H1 (cell line): Measurements from ENCODE around the gene UNC5B. TPM values are rescaled to one million over a fixed set of nuclear protein-coding genes. Genes with fewer than 3 reads are reported as not detected.
A peak's percentile ranks its signal among the peaks of the same experiment; 100 is the strongest.

Experiments
- CTCF ChIA-PET: fragments of 300-600 bp; sonication (Branson Sonifier 250); formaldehyde crosslinking; loops from one replicate; lab custom pipeline; 2021; ENCODE audit not compliant: partially characterized antibody; lab: Charles Lee
- POLR2A ChIA-PET: fragments of 300-600 bp; sonication (Branson Sonifier 250); formaldehyde crosslinking; loops from one replicate; lab custom pipeline; 2021; ENCODE audit warnings: inconsistent platforms; ENCODE audit not compliant: partially characterized antibody; lab: Charles Lee
- DNase-seq, 2 experiments: peaks; one replicate each; pipeline versions ENCODE4 v3.0.0 to v3.0.0-alpha.2; 2010 to 2022; ENCODE audit warnings: low spot score in 2 of 2, low read depth in 1 of 2, mixed read lengths in 1 of 2
- FAIRE-seq: peaks from 2 replicates; lab custom pipeline; 2011; peaks lifted over from hg19 to GRCh38; lab: Jason Lieb, UNC
- H2AFZ ChIP-seq: 2 replicates; pipeline ENCODE4 v1.8.1; 2012; ENCODE audit warnings: low read length, inconsistent platforms
- H2AK5ac ChIP-seq: 2 replicates; pipeline ENCODE4 v1.6.1; 2013; ENCODE audit warnings: low read depth, low read length
- H2BK120ac ChIP-seq: replicated peaks from 2 replicates; pipeline ENCODE3; 2013; ENCODE audit warnings: low read depth, low read length, inconsistent platforms
- H2BK12ac ChIP-seq: 2 replicates; pipeline ENCODE4 v1.6.1; 2013; ENCODE audit warnings: low read depth, low read length
- H2BK15ac ChIP-seq: 2 replicates; pipeline ENCODE4 v1.6.1; 2013; ENCODE audit warnings: low read length
- H2BK20ac ChIP-seq: 2 replicates; pipeline ENCODE4 v1.6.1; 2013; ENCODE audit warnings: low read length
- H2BK5ac ChIP-seq: 2 replicates; pipeline ENCODE4 v1.6.1; 2013; ENCODE audit warnings: low read depth, low read length
- H3K14ac ChIP-seq: 2 replicates; pipeline ENCODE4 v1.6.1; 2013; ENCODE audit warnings: inconsistent platforms; ENCODE audit not compliant: insufficient read length
- H3K18ac ChIP-seq: 2 replicates; pipeline ENCODE4 v1.6.1; 2013; ENCODE audit warnings: low read length; ENCODE audit errors: extremely low read depth
- H3K23ac ChIP-seq: 2 replicates; pipeline ENCODE4 v1.6.1; 2013; ENCODE audit warnings: inconsistent platforms; ENCODE audit not compliant: insufficient read length
- H3K23me2 ChIP-seq: 2 replicates; pipeline ENCODE4 v1.6.1; 2013; ENCODE audit warnings: low read depth, low read length
- H3K27ac ChIP-seq: 2 replicates; pipeline ENCODE4 v1.6.1; 2011; ENCODE audit warnings: low read depth, low read length, inconsistent platforms
- H3K27me3 ChIP-seq, 4 experiments: replicated peaks in 1 of 4; 1 replicate in 1 of 4; 2 replicates in 3 of 4; pipeline versions ENCODE4 v1.6.1 to v1.8.1; 2011 to 2013; ENCODE audit warnings: low read length in 3 of 4, mild to moderate bottlenecking in 3 of 4, inconsistent platforms in 2 of 4, mixed read lengths in 2 of 4, moderate library complexity in 1 of 4; ENCODE audit not compliant: control insufficient read depth in 3 of 4, insufficient read depth in 3 of 4; ENCODE audit errors: extremely low read depth in 1 of 4
- H3K36me3 ChIP-seq, 4 experiments: 2 replicates each; pipeline versions ENCODE4 v1.6.1 to v1.8.1; 2011 to 2013; ENCODE audit warnings: mild to moderate bottlenecking in 4 of 4, low read length in 3 of 4, moderate library complexity in 2 of 4, control low read depth in 1 of 4, inconsistent platforms in 1 of 4; ENCODE audit not compliant: insufficient read depth in 4 of 4, control insufficient read depth in 2 of 4
- H3K4ac ChIP-seq: replicated peaks from 2 replicates; pipeline ENCODE3; 2013; ENCODE audit warnings: low read length, low read depth, mixed read lengths, inconsistent platforms; ENCODE audit not compliant: insufficient read length
- H3K4me1 ChIP-seq, 4 experiments: replicated peaks in 1 of 4; 1 replicate in 1 of 4; 2 replicates in 3 of 4; pipeline versions ENCODE4 v1.6.1 to v1.8.1; 2011 to 2013; ENCODE audit warnings: low read length in 3 of 4, inconsistent platforms in 2 of 4, mixed read lengths in 1 of 4; ENCODE audit not compliant: insufficient read depth in 4 of 4, control insufficient read depth in 3 of 4
- H3K4me2 ChIP-seq, 2 experiments: 2 replicates each; pipeline versions ENCODE4 v1.6.1 to v1.8.1; 2011 to 2013; ENCODE audit warnings: low read depth in 2 of 2, low read length in 2 of 2, control low read depth in 1 of 2, inconsistent platforms in 1 of 2, mild to moderate bottlenecking in 1 of 2; ENCODE audit not compliant: insufficient read depth in 1 of 2
- H3K4me3 ChIP-seq, 4 experiments: fragments of 200-600, 300-600 bp in 1 of 4; sonication (generic), shearing (Covaris generic), sonication (Bioruptor Twin) in 1 of 4; 2 replicates each; pipeline versions ENCODE4 v1.5.1 to v1.8.1; 2011 to 2016; ENCODE audit warnings: low read length in 4 of 4, low read depth in 3 of 4, control low read depth in 2 of 4, inconsistent platforms in 2 of 4, mild to moderate bottlenecking in 2 of 4, mixed read lengths in 1 of 4, moderate library complexity in 1 of 4; ENCODE audit not compliant: insufficient read depth in 2 of 4; ENCODE audit errors: extremely low read depth in 1 of 4
- H3K56ac ChIP-seq: replicated peaks from 2 replicates; pipeline ENCODE3; 2013; ENCODE audit warnings: low read depth, mild to moderate bottlenecking, mixed read lengths, low read length, inconsistent platforms; ENCODE audit not compliant: insufficient read length
- H3K79me1 ChIP-seq: 2 replicates; pipeline ENCODE4 v1.6.1; 2013; ENCODE audit warnings: low read depth, low read length, control low read depth
- H3K79me2 ChIP-seq, 2 experiments: 2 replicates each; pipeline versions ENCODE4 v1.6.1 to v1.8.1; 2012 to 2013; ENCODE audit warnings: low read length in 2 of 2, mild to moderate bottlenecking in 2 of 2, inconsistent platforms in 1 of 2; ENCODE audit not compliant: insufficient read depth in 2 of 2, control insufficient read depth in 1 of 2
- H3K9ac ChIP-seq, 4 experiments: replicated peaks in 1 of 4; 1 replicate in 1 of 4; 2 replicates in 3 of 4; pipeline versions ENCODE4 v1.6.1 to v1.8.1; 2011 to 2013; ENCODE audit warnings: low read depth in 3 of 4, low read length in 3 of 4, control low read depth in 2 of 4, mild to moderate bottlenecking in 2 of 4, moderate library complexity in 2 of 4, inconsistent platforms in 1 of 4; ENCODE audit errors: extremely low read depth in 1 of 4
- H3K9me3 ChIP-seq, 2 experiments: 2 replicates each; pipeline versions ENCODE4 v1.6.1 to v1.8.1; 2012 to 2013; ENCODE audit warnings: mild to moderate bottlenecking in 2 of 2, moderate library complexity in 2 of 2, control low read depth in 1 of 2, inconsistent platforms in 1 of 2, low read depth in 1 of 2, low read length in 1 of 2, mixed read lengths in 1 of 2; ENCODE audit not compliant: insufficient read depth in 2 of 2
- H4K20me1 ChIP-seq, 2 experiments: replicated peaks in 1 of 2; 2 replicates each; pipeline versions ENCODE3 to v1.8.1; 2011 to 2013; ENCODE audit warnings: inconsistent platforms in 2 of 2, low read length in 2 of 2, mild to moderate bottlenecking in 1 of 2; ENCODE audit not compliant: insufficient read depth in 2 of 2, control insufficient read depth in 1 of 2
- H4K5ac ChIP-seq: 2 replicates; pipeline ENCODE4 v1.6.1; 2013; ENCODE audit warnings: low read length, low read depth, mixed read lengths, inconsistent platforms; ENCODE audit not compliant: insufficient read length
- H4K8ac ChIP-seq: 2 replicates; pipeline ENCODE4 v1.8.0; 2013; ENCODE audit warnings: mild to moderate bottlenecking, moderate library complexity, low read length, inconsistent platforms; ENCODE audit not compliant: insufficient read depth; ENCODE audit errors: extremely low read depth
- H4K91ac ChIP-seq: replicated peaks from 2 replicates; pipeline ENCODE3; 2013; ENCODE audit warnings: low read length, mixed read lengths, inconsistent platforms; ENCODE audit not compliant: insufficient read length
- ATF3 ChIP-seq: IDR thresholded peaks from 2 replicates; pipeline ENCODE4 v1.6.1; 2011; ENCODE audit warnings: low read depth, mild to moderate bottlenecking, low read length; ENCODE audit not compliant: insufficient read depth
- BRCA1 ChIP-seq: IDR thresholded peaks from 2 replicates; pipeline ENCODE4 v1.6.1; 2012; ENCODE audit warnings: low read depth, low read length, improper control_type of control experiment
- CBX5 ChIP-seq: fragments of 300-800, 300-1000 bp; sonication (generic); IDR thresholded peaks from 2 replicates; pipeline ENCODE4 v1.7.1; 2016; ENCODE audit warnings: antibody characterized with exemption, low read length, low read depth
- EP300 ChIP-seq, 2 experiments: IDR thresholded peaks; 1 replicate in 1 of 2; 2 replicates in 1 of 2; pipeline ENCODE4 v1.6.1; 2011 to 2012; ENCODE audit warnings: low read depth in 2 of 2, low read length in 2 of 2, mild to moderate bottlenecking in 2 of 2, borderline replicate concordance in 1 of 2, inconsistent platforms in 1 of 2, moderate library complexity in 1 of 2
- HDAC2 ChIP-seq, 2 experiments: fragments of 300-600 bp in 1 of 2; sonication (generic) in 1 of 2; IDR thresholded peaks; 2 replicates each; pipeline ENCODE4 v1.6.1; 2011 to 2012; ENCODE audit warnings: low read depth in 2 of 2, low read length in 2 of 2, mild to moderate bottlenecking in 2 of 2, moderate library complexity in 2 of 2, borderline replicate concordance in 1 of 2, inconsistent platforms in 1 of 2
- HDAC6 ChIP-seq: IDR thresholded peaks from one replicate; pipeline ENCODE4 v1.7.1; 2012; ENCODE audit warnings: low read depth, mild to moderate bottlenecking, inconsistent platforms, low read length, moderate library complexity
- MAFK ChIP-seq: IDR thresholded peaks from 2 replicates; pipeline ENCODE4 v1.6.1; 2012; ENCODE audit warnings: low read depth, mild to moderate bottlenecking, improper control_type of control experiment, low read length
- NANOG ChIP-seq: IDR thresholded peaks from 2 replicates; pipeline ENCODE4 v1.6.1; 2011; ENCODE audit warnings: low read length, low read depth, mild to moderate bottlenecking, inconsistent platforms; ENCODE audit not compliant: insufficient read depth, poor library complexity, severe bottlenecking
- PHF8 ChIP-seq: fragments of 200-600 bp; sonication (generic); conservative IDR thresholded peaks from 2 replicates; pipeline ENCODE4 v1.7.1; 2012; ENCODE audit warnings: low read depth, mild to moderate bottlenecking, inconsistent platforms, low read length, moderate library complexity
- RFX5 ChIP-seq: IDR thresholded peaks from 2 replicates; pipeline ENCODE4 v1.6.1; 2011; ENCODE audit warnings: low read depth, low read length, improper control_type of control experiment, borderline replicate concordance
- TAF1 ChIP-seq: IDR thresholded peaks from 2 replicates; pipeline ENCODE4 v1.6.1; 2011; ENCODE audit warnings: mild to moderate bottlenecking, low read depth, low read length
- ZNF274 ChIP-seq: IDR thresholded peaks from 2 replicates; pipeline ENCODE4 v1.7.0; 2012; ENCODE audit warnings: low read length, borderline replicate concordance; ENCODE audit errors: extremely low read depth
- WGBS, 2 experiments: shearing (Covaris generic) in 1 of 2; methylation state at CpG; one replicate each; pipeline versions ENCODE4 v1.1.6 to v1.1.7; 2013 to 2015; ENCODE audit warnings: low lambda C conversion rate in 2 of 2, mixed read lengths in 2 of 2, inconsistent platforms in 1 of 2, low coverage in 1 of 2, missing lambda C conversion rate in 1 of 2; ENCODE audit not compliant: insufficient replicate concordance in 2 of 2, insufficient coverage in 1 of 2, insufficient read length in 1 of 2; ENCODE audit errors: extremely low coverage in 1 of 2, missing lambda C conversion rate in 1 of 2; 5-methylcytosine and 5-hydroxymethylcytosine counted together
- polyA plus RNA-seq, 7 experiments: library from polyadenylated mRNA; depleted of rRNA in 3 of 7; stranded (reverse) in 5 of 7; unstranded in 2 of 7; fragments of >200 nt in 5 of 7; fragments of 200-250 nt in 2 of 7; gene quantifications; 1 replicate in 5 of 7; 2 replicates in 1 of 7; 4 replicates in 1 of 7; pipeline versions ENCODE4 v1.2.1 to v1.2.3, GENCODE V29; 2011 to 2013; ENCODE audit warnings: missing spikeins in 2 of 7, mixed read lengths in 2 of 7
- total RNA-seq: library from RNA; stranded (reverse); fragmentation: NEBNext Ultra II Directional; extraction: Animal tissue kit (Norgen Biotek cat#: 25700); gene quantifications from 2 replicates; pipeline ENCODE4 v1.2.1, GENCODE V29; 2021

UNC5B gene
- total and polyA plus RNA-seq, 2 of the 8 experiments (the other 6 are each of a cell fraction or from before 2014, with no cell fraction given): 27.9 to 31.8 TPM

GRCh38 chr10:71211053-71211452 lies 1.3 kb upstream of the UNC5B start:
- no peak overlapping the region for H3K18ac ChIP-seq
- no peak overlapping the region for H3K23ac ChIP-seq
- POLR2A ChIA-PET: interaction anchor here (1.0 to 4.6 kb wide), 3 partner anchors 10 to 60 kb away, joined by 3 to 17 read pairs (median 3); no protein-coding TSS in a partner anchor
- no peak overlapping the region for H3K4ac ChIP-seq
- H3K36me3 ChIP-seq: no peaks in the 10 kb centered on the region
- peak overlapping the region; percentile 16; the same call in 1 of the 2 replicates for H2BK20ac ChIP-seq
- CTCF ChIA-PET: interaction anchor here (1.0 to 7.3 kb wide), 4 partner anchors 14 to 287 kb away, joined by 3 to 58 read pairs (median 8); no protein-coding TSS in a partner anchor
- peaks cover 15 to 40% (median 18%) of the 10 kb centered on the region in 4 experiments for H3K4me1 ChIP-seq
- H3K79me2 ChIP-seq: peaks cover 0 to 28% of the 10 kb centered on the region in 2 experiments; a peak in 3 of 4 replicates
- H2AK5ac ChIP-seq: no peak overlapping the region
- no peak overlapping the region for H3K27ac ChIP-seq
- H2BK5ac ChIP-seq: no peak overlapping the region; the same call in 1 of the 2 replicates
- H3K23me2 ChIP-seq: peaks cover 19% of the 10 kb centered on the region; the same call in 1 of the 2 replicates
- no peak overlapping the region; the same call in 1 of the 2 replicates for H4K8ac ChIP-seq
- no peak overlapping the region for H3K9ac ChIP-seq
- H3K79me1 ChIP-seq: peaks cover under 1% of the 10 kb centered on the region; the same call in 1 of the 2 replicates
- no peak overlapping the region for H2BK120ac ChIP-seq
- peaks cover 1 to 3% of the 10 kb centered on the region in 2 experiments for H4K20me1 ChIP-seq
- 0 out of 2 replicates have a peak overlapping the region, but pooled peaks have one; percentile 32 for H2BK12ac ChIP-seq
- peaks cover 1 to 31% (median 23%) of the 10 kb centered on the region in 4 experiments for H3K27me3 ChIP-seq
- no peak for DNase-seq
- H4K91ac ChIP-seq: no peak overlapping the region
- H3K56ac ChIP-seq: no peak overlapping the region
- no peaks in the 10 kb centered on the region for H3K9me3 ChIP-seq
- no peak overlapping the region; the same call in 1 of the 2 replicates for H2BK15ac ChIP-seq
- 87% methylated on average over 4 of the region's 4 CpGs; no CpG with 5 or more reads in 1 of the 2 experiments for WGBS, 2 experiments
- no peak overlapping the region for H2AFZ ChIP-seq
- H3K4me3 ChIP-seq: no peak overlapping the region
- H3K14ac ChIP-seq: no peak overlapping the region
- FAIRE-seq: no peak
- H3K4me2 ChIP-seq: no peak overlapping the region; a peak in 1 of 4 replicates
- no peak overlapping the region for H4K5ac ChIP-seq
- no peak for TF ChIP-seq PHF8
- TF ChIP-seq HDAC2 (IDR thresholded peaks at IDR 0.05; ENCODE audit: borderline replicate concordance in 1 of 2, low read depth in 2 of 2, low read length in 2 of 2): no peak
- no peak for TF ChIP-seq CBX5
- no peak for TF ChIP-seq MAFK
- no peak for TF ChIP-seq EP300 (IDR thresholded peaks at IDR 0.05; ENCODE audit: borderline replicate concordance in 1 of 2, low read depth in 2 of 2, low read length in 2 of 2)
- no peak for TF ChIP-seq RFX5
- TF ChIP-seq HDAC6: no peak
- TF ChIP-seq ATF3: no peak
- no peak for TF ChIP-seq NANOG
- TF ChIP-seq TAF1: no peak
- TF ChIP-seq BRCA1: no peak
- TF ChIP-seq ZNF274: no peak
